HG02763 (cell line): Measurements from ENCODE around the gene TMC4.
"Not testable (repeated sequence)": the region's sequence is repeated elsewhere in the genome, so short reads cannot be mapped to it uniquely, and the experiment has no call there.

Experiments used
- ATAC-seq: cut with Tn5 transposase; IDR thresholded peaks from one replicate; pipeline ENCODE4 v1.9.1; 2021; ENCODE audit warnings: mild to moderate bottlenecking, moderate library complexity; ENCODE audit not compliant: unreplicated experiment

The TMC4 gene

GRCh38 chr19:54204767-54205468 lies 32.0 kb upstream of the TMC4 start:
- no peak for ATAC-seq

- no peak for ATAC-seq
Observed at GRCh38 chr19:54203151-54203611, 30.2 kb upstream of the TMC4 start.

- no peak for ATAC-seq
Observed at GRCh38 chr19:54201980-54202379, 29.0 kb upstream of the TMC4 start.

- no peak for ATAC-seq
Observed at GRCh38 chr19:54201172-54201701, 28.3 kb upstream of the TMC4 start.

GRCh38 chr19:54199401-54199800 lies 26.4 kb upstream of the TMC4 start:
- no peak for ATAC-seq

GRCh38 chr19:54197121-54197520 lies 24.2 kb upstream of the TMC4 start:
- no peak for ATAC-seq

GRCh38 chr19:54196536-54196935 lies 23.6 kb upstream of the TMC4 start:
- no peak for ATAC-seq

- not testable (repeated sequence) for ATAC-seq
Observed at GRCh38 chr19:54194463-54194862, 21.5 kb upstream of the TMC4 start.

GRCh38 chr19:54193011-54193410 lies 20.1 kb upstream of the TMC4 start:
- ATAC-seq: no peak

GRCh38 chr19:54191811-54192453 lies 19.0 kb upstream of the TMC4 start:
- no peak for ATAC-seq

GRCh38 chr19:54191011-54191810 lies 18.3 kb upstream of the TMC4 start, which contains the start of gene TSEN34:
Gene TSEN34 (plus strand): TSS chr19:54191308. CDS start chr19:54191365, 57 bp downstream.
- peak; percentile 26 for ATAC-seq

GRCh38 chr19:54190503-54191010 lies 17.6 kb upstream of the TMC4 start:
- peak; percentile 43 for ATAC-seq

GRCh38 chr19:54189735-54190502 lies 17.0 kb upstream of the TMC4 start:
- ATAC-seq: peak; percentile 43

GRCh38 chr19:54189145-54189734 lies 16.3 kb upstream of the TMC4 start, which contains the start of gene MBOAT7:
Gene MBOAT7 (minus strand): TSS chr19:54189580. CDS start chr19:54188508, 1,072 bp downstream.
- peak; percentile 19 for ATAC-seq

- no peak for ATAC-seq
Observed at GRCh38 chr19:54188215-54188871, 15.4 kb upstream of the TMC4 start.

GRCh38 chr19:54186934-54187381 lies 14.0 kb upstream of the TMC4 start:
- no peak for ATAC-seq

GRCh38 chr19:54186351-54186750 lies 13.4 kb upstream of the TMC4 start:
- no peak for ATAC-seq

- ATAC-seq: no peak
Observed at GRCh38 chr19:54183431-54183830, 10.5 kb upstream of the TMC4 start.

- ATAC-seq: not testable (repeated sequence)
Observed at GRCh38 chr19:54181894-54182293, 8.9 kb upstream of the TMC4 start.
